ENCODE results near the gene ARID1B.
A peak's percentile ranks its signal among the peaks of the same experiment; 100 is the strongest.

ARID1B gene

DNA sequence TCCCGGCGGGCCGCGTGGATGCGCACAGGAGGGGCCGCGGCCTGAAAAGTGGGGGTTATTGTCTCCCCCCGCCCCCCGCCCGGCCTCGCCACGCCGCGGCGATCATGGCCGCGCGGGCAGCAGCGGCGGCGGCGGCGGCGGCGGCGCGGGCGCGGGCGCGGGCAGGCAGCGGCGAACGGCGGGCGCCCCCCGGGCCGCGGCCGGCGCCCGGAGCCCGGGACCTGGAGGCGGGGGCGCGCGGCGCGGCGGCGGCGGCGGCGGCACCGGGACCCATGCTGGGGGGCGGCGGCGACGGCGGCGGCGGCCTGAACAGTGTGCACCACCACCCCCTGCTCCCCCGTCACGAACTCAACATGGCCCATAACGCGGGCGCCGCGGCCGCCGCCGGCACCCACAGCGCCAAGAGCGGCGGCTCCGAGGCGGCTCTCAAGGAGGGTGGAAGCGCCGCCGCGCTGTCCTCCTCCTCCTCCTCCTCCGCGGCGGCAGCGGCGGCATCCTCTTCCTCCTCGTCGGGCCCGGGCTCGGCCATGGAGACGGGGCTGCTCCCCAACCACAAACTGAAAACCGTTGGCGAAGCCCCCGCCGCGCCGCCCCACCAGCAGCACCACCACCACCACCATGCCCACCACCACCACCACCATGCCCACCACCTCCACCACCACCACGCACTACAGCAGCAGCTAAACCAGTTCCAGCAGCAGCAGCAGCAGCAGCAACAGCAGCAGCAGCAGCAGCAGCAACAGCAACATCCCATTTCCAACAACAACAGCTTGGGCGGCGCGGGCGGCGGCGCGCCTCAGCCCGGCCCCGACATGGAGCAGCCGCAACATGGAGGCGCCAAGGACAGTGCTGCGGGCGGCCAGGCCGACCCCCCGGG is 637 bp downstream of the ARID1B start:
- peak overlapping the region; percentile 87 for H3K4me3 ChIP-seq (ENCODE audit: low read length)
- H3K27ac ChIP-seq (ENCODE audit: low read depth, low read length): peak overlapping the region; percentile 98
- no peaks in the 10 kb centered on the region for H3K36me3 ChIP-seq (ENCODE audit: control insufficient read depth, insufficient read depth, low read length)
- peak overlapping the region; percentile 68 for H3K9ac ChIP-seq (ENCODE audit: low read length)
- H3K4me1 ChIP-seq (ENCODE audit: control insufficient read depth, insufficient read depth, low read length): peaks cover 13% of the 10 kb centered on the region
- H3K27me3 ChIP-seq (ENCODE audit: control insufficient read depth, insufficient read depth, low read length): no peaks in the 10 kb centered on the region

- H3K4me3 ChIP-seq (ENCODE audit: low read length): peak overlapping the region; percentile 94
- H3K27me3 ChIP-seq (ENCODE audit: control insufficient read depth, insufficient read depth, low read length): no peaks in the 10 kb centered on the region
- peak overlapping the region; percentile 98 for H3K27ac ChIP-seq (ENCODE audit: low read depth, low read length)
- H3K36me3 ChIP-seq (ENCODE audit: control insufficient read depth, insufficient read depth, low read length): no peaks in the 10 kb centered on the region
- peaks cover 16% of the 10 kb centered on the region for H3K4me1 ChIP-seq (ENCODE audit: control insufficient read depth, insufficient read depth, low read length)
- H3K9ac ChIP-seq (ENCODE audit: low read length): peak overlapping the region; percentile 40
Observed at GRCh38 chr6:156778454-156779205, 1.5 kb downstream of the ARID1B start.

- Histone ChIP-seq H3K27ac (ENCODE audit: low read depth, low read length) (peak overlapping the region; percentile 98), H3K9ac (ENCODE audit: low read length) (peak overlapping the region; percentile 88), H3K27me3 (ENCODE audit: control insufficient read depth, insufficient read depth, low read length) (no peaks in the 10 kb centered on the region), H3K36me3 (ENCODE audit: control insufficient read depth, insufficient read depth, low read length) (no peaks in the 10 kb centered on the region), H3K4me1 (ENCODE audit: control insufficient read depth, insufficient read depth, low read length) (peaks cover 20% of the 10 kb centered on the region), H3K4me3 (ENCODE audit: low read length) (peak overlapping the region; percentile 94)
Observed at GRCh38 chr6:156779206-156780094, 2.3 kb downstream of the ARID1B start.

DNA sequence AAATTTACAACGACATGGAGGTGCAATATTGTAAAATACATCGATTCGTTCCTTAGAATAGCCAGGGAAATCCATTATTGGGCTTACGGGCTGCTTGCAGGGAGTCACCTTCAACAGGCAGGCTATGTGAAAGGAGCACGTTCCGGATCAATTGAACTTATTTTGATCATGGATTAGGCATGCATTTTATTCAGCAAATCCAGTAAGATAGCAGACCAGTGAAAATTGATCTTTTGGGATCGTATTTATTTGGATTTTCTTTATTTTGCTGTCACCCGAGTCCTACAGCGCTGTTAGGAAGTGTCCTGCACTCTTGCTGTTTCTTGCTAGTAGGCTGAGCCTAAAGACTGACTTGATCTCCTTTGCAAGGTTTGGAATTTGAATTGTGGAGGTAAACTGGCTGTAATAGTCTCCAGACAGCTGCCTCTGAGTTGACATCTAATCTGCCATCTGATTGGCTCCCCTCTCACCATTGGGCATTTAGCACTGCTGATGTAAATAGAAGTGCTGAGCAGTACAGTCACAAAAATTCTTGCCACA is 3.0 kb downstream of the ARID1B start:
- peak overlapping the region; percentile 94 for H3K4me3 ChIP-seq (ENCODE audit: low read length)
- H3K4me1 ChIP-seq (ENCODE audit: control insufficient read depth, insufficient read depth, low read length): peaks cover 16% of the 10 kb centered on the region

DNA sequence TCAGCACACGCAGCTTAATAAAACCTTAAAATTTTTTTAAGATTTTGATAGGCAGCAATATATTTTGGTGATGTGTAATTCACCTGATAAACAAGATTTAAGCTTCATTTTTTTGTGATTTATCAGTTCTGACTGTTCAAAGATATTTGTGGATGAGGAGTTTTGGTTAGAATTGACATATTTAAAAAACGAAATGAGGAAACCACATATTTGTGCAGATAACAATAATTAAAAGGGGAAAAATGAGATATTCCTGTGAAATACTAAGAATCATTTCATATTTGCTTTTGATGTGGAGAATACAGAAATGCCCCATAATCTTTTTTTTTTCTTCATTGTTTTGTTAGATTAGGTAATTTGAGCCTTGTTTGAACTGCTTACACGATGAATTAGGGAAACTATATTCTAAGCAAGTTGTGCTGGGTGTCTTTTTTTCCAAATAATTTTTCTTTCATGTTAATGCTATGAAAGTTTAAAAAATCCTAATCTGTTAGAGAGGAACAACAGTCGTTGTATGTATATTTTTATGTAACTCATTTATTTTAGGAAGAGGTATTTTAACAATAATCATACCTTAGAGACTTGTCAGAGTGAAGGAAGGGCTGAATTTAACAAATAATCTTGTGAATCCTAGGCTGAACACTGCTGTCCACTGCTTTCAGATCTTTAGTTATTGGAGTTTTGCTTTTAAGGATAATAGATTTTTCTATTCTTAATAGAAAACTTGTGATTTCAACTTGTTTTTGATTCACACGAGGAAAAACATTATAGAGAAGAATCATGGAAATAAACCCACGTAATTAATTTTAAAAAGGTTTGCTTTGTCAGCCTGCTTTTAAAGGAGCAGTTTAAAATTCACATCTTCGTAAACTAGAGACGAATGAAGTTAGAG is 4.0 kb downstream of the ARID1B start:
- no peaks in the 10 kb centered on the region for H3K27me3 ChIP-seq (ENCODE audit: control insufficient read depth, insufficient read depth, low read length)
- H3K4me1 ChIP-seq (ENCODE audit: control insufficient read depth, insufficient read depth, low read length): peaks cover 11% of the 10 kb centered on the region
- peak overlapping the region; percentile 94 for H3K4me3 ChIP-seq (ENCODE audit: low read length)
- H3K9ac ChIP-seq (ENCODE audit: low read length): no peak overlapping the region
- H3K36me3 ChIP-seq (ENCODE audit: control insufficient read depth, insufficient read depth, low read length): no peaks in the 10 kb centered on the region
- peak overlapping the region; percentile 56 for H3K27ac ChIP-seq (ENCODE audit: low read depth, low read length)

More for the DNA sequence above, 3.0 kb downstream of the ARID1B start:
- H3K27ac ChIP-seq (ENCODE audit: low read depth, low read length): peak overlapping the region; percentile 98
- H3K9ac ChIP-seq (ENCODE audit: low read length): no peak overlapping the region
- no peaks in the 10 kb centered on the region for H3K36me3 ChIP-seq (ENCODE audit: control insufficient read depth, insufficient read depth, low read length)
- no peaks in the 10 kb centered on the region for H3K27me3 ChIP-seq (ENCODE audit: control insufficient read depth, insufficient read depth, low read length)

DNA sequence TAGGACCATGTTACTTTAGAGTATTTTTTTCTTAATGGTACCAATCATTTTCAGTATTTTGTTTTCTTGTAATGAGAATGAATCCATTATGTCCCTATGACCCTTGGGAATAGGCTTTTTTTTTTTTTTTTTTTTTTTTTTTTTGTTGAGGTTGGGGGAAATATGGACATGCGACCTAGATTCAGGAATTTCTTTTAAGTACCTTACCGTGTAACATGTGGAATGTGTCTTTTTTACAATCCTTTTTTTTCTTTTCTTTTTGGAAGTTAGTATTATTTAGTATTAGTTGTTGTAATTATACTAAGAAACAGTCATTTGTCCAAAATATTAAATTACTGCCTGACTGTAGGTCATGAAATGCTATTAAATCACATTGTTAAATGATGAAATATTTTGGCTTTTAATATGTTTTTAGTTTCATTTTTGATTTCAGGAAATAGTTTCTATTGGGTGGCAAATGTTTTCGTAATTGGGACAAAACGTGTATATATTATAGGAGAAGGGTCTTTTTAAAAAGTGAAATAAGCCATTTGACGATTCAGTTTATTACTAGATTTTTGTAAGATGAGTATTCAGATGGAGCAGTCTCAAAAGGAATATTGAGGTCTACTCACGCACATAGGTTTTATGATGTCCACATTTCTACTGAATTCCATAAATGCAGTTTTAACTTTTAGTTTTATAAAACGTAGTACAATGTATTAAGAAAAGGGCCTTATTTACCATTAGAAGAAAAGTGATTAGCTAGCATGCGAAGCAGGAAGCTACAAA is 4.9 kb downstream of the ARID1B start:
- peak overlapping the region; percentile 70 for H3K27ac ChIP-seq (ENCODE audit: low read depth, low read length)
- no peak overlapping the region for H3K9ac ChIP-seq (ENCODE audit: low read length)
- H3K27me3 ChIP-seq (ENCODE audit: control insufficient read depth, insufficient read depth, low read length): no peaks in the 10 kb centered on the region
- H3K36me3 ChIP-seq (ENCODE audit: control insufficient read depth, insufficient read depth, low read length): no peaks in the 10 kb centered on the region
- H3K4me1 ChIP-seq (ENCODE audit: control insufficient read depth, insufficient read depth, low read length): peaks cover 8% of the 10 kb centered on the region
- H3K4me3 ChIP-seq (ENCODE audit: low read length): peak overlapping the region; percentile 55

DNA sequence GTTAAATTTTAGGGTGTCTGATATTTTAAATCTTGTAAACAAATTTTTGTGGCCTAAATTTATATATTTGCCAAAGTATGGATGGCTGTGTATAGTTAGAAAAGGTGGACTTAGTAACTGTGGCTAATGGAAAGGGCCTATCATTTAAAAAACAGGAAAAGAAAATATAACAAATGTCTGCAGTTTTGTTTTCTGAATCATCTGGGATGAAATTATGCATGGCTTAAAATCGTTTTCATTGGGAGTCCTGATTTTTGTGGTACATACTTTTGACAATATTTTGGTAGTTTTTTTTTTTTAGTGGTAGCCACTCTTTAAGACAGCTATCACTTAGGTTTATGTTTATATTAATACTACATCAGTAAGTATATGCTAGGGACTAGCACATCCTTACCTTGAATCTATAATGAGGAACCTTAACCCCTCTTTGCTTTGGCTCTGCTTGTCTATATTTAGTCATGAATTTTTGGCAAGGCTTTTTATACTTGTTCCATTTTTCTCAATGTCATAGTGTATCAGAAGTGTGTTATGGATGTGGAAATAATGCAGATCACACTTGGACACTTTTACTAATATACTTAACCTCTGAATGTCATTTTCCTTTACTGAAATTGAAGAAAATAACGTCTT is 5.6 kb downstream of the ARID1B start:
- Histone ChIP-seq H3K27ac (ENCODE audit: low read depth, low read length) (peak overlapping the region; percentile 70), H3K9ac (ENCODE audit: low read length) (no peak overlapping the region), H3K36me3 (ENCODE audit: control insufficient read depth, insufficient read depth, low read length) (no peaks in the 10 kb centered on the region), H3K4me1 (ENCODE audit: control insufficient read depth, insufficient read depth, low read length) (peaks cover 11% of the 10 kb centered on the region), H3K27me3 (ENCODE audit: control insufficient read depth, insufficient read depth, low read length) (no peaks in the 10 kb centered on the region), H3K4me3 (ENCODE audit: low read length) (peak overlapping the region; percentile 55)

DNA sequence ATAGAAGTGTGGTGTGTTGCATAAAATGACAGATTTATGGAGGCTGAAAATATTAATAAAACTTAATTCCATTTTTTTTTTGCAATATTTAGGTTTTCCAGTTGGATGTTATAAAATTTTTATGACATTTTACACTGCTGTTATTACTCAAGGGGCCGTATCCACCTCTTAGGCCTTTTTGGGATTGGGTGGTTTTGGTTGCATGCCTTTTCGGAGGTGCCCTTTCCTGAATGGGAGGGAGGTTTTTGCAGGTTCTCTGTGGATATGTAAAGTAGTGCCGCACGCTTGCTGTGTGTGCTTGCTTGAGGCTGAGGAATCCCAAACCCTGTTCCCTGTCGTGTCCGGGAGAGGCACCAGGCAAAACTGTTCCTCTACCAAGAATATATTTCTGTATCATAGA is 6.8 kb downstream of the ARID1B start:
- Histone ChIP-seq H3K4me1 (ENCODE audit: control insufficient read depth, insufficient read depth, low read length) (peaks cover 12% of the 10 kb centered on the region), H3K36me3 (ENCODE audit: control insufficient read depth, insufficient read depth, low read length) (no peaks in the 10 kb centered on the region), H3K27ac (ENCODE audit: low read depth, low read length) (no peak overlapping the region), H3K4me3 (ENCODE audit: low read length) (peak overlapping the region; percentile 12), H3K9ac (ENCODE audit: low read length) (no peak overlapping the region), H3K27me3 (ENCODE audit: control insufficient read depth, insufficient read depth, low read length) (no peaks in the 10 kb centered on the region)

DNA sequence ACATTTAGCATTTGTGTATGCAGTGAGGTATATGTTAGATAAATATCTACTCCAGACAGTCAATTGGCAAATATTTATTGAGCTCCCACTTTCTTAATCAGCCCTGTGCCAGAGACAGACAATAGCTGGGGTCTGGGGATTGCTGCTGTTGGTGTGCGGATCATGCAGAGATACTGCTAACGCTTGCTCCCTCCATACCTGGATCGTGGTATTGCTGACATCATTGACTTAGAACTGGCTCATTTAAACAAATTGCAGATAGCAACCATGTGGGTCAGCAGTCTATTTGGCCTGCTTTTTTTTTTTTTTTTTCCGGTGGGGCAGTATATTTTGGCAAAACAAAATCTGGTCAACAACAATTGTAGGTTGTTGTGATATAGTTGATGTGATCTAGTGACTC is 9.5 kb downstream of the ARID1B start:
- Histone ChIP-seq H3K27me3 (ENCODE audit: control insufficient read depth, insufficient read depth, low read length) (no peaks in the 10 kb centered on the region), H3K27ac (ENCODE audit: low read depth, low read length) (no peak overlapping the region), H3K4me1 (ENCODE audit: control insufficient read depth, insufficient read depth, low read length) (peaks cover 15% of the 10 kb centered on the region), H3K9ac (ENCODE audit: low read length) (no peak overlapping the region), H3K4me3 (ENCODE audit: low read length) (no peak overlapping the region), H3K36me3 (ENCODE audit: control insufficient read depth, insufficient read depth, low read length) (no peaks in the 10 kb centered on the region)

DNA sequence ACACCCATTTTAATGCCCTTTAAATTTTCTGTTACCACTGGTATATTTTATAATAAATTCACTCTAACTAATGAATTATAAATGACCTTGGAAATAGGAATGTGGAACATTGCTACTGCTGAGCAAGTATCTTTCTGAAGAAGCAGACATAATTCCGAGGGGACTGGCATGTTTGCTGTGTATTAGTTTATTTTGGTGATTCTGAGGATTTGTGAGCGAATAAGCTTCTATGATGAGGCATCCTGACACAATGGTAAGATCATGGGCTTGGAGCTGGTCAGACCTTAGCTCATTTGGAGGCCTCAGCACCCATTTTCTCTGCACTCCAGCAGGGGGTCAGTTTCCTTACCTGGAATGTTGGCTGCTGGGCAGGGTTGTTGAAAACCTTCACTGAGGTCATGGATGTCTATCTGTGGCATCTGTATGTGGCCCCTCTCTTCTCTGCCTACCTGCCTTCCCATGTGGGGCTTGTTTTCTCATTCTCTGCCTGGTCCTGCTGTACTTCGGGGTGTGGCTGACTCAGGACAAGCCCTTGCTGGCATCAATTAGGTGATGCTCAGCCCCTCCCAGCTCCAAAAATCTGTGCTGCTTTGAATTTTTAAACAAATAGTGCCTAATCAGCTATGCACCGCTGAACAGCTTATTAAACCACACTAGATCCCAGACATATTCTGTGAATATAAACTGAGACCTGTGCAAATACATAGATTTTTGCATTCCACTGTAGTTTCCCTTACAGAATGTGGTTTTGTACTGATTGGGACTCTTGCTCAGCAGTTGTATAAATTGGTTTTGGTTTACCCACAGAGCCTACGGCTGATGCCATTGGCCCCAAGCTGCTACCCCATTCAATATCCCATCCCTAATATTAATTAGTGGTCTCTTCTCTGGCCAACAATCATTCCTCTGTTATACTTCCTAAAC is 10.7 kb downstream of the ARID1B start:
- Histone ChIP-seq H3K36me3 (ENCODE audit: control insufficient read depth, insufficient read depth, low read length) (no peaks in the 10 kb centered on the region), H3K4me3 (ENCODE audit: low read length) (no peak overlapping the region), H3K27ac (ENCODE audit: low read depth, low read length) (no peak overlapping the region), H3K9ac (ENCODE audit: low read length) (no peak overlapping the region), H3K4me1 (ENCODE audit: control insufficient read depth, insufficient read depth, low read length) (peaks cover 13% of the 10 kb centered on the region), H3K27me3 (ENCODE audit: control insufficient read depth, insufficient read depth, low read length) (no peaks in the 10 kb centered on the region)

Measured in rectal smooth muscle tissue (tissue), 1 donor.